Ecto neural progenitor cell (in vitro differentiated cells): ENCODE data around the gene DBNDD1.
A peak's percentile ranks its signal among the peaks of the same experiment; 100 is the strongest.
"Not testable (repeated sequence)": the region's sequence is repeated elsewhere in the genome, so short reads cannot be mapped to it uniquely, and the experiment has no call there.

Source experiments
- DNase-seq: peaks from one replicate; pipeline ENCODE4 v3.0.0-alpha.2; 2018; ENCODE audit warnings: low spot score

The DBNDD1 gene, protein sequence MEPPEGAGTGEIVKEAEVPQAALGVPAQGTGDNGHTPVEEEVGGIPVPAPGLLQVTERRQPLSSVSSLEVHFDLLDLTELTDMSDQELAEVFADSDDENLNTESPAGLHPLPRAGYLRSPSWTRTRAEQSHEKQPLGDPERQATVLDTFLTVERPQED

DNA sequence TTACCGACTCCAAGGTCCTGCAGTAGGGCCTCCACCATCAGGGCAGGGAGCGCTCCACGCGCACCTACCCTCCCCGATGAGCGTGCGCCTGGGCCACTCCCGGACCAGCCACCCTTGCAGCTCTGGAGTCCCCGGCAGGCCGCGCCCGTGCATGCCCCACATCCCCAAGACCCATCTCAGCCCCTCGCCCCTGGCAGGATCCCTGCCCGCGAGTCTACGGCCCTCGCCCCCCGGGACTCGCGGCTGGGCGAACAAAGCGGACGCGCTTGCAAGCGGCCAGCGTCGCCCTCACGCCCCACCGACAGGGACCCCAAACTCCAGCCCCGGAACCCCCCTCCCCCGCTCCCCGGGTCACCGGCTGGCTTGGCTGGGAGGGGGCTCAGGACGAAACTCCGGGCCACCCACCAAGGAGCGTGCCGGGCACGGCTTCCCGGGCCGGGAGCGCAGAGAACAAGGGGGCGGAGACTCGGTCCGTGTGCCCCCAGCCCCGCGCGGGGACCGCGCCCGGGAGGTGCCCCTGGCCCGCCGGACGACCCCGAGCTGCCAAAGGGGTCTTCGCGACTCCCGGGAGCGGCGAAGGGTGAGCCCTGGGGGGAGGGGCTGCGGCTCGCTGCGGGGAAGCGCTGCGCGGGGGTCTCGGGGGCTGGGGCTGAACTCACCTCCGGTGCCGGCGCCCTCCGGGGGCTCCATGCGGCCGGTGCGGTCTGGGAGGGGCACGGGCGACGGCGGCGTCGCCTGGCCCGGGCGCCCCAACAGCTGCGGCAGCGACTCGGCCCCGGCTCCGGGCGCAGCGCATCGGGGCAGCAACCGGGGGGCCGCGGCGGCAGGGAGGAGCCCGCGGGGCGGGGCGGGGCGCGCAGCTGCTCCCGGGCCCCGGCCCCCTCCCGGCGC, at the start of gene DBNDD1:
Gene DBNDD1 (minus strand): TSS at position 805 of the 891 bp plus-strand sequence. CDS start 115 bp downstream, at position 690.
- DNase-seq = peak; percentile 71

DNA sequence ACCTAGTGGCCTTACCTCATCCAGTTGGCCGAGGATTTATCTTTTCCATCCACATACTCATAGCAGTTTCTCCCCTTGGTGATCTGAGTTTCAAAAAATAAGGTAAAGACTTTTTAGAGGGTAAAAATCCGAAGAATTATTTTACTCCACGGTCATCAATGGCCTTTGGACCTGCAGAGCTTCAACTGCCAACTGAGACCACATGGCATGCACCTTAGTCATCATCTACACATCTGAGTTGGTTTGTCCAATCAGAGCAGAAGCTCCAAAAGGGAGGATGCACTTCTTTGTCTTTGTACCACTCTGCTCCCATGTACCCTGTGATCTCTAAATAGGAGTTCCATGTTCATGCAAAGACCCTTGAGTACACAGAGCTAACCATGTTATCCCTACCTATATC, 42.2 kb upstream of the DBNDD1 start:
- no peak for DNase-seq

DNA sequence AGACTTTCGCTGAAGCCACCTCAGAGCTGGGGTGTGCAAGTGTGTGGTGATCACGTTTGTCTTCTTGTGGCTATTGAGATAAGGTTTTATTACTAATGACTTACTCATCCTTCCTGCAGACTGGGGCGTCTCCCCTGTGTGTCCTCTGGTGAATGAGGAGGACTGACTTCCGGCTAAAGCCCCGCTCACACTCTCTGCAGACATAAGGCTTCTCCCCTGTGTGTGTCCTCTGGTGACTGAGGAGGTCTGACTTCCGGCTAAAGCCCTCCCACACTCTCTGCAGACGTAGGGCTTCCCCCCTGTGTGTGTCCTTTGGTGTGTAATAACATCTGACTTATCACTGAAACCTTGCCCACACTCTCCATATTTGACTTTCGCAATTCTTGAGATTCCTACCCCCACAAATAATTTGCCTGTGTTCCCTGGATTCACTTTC, 38.5 kb upstream of the DBNDD1 start:
- no peak for DNase-seq

DNA sequence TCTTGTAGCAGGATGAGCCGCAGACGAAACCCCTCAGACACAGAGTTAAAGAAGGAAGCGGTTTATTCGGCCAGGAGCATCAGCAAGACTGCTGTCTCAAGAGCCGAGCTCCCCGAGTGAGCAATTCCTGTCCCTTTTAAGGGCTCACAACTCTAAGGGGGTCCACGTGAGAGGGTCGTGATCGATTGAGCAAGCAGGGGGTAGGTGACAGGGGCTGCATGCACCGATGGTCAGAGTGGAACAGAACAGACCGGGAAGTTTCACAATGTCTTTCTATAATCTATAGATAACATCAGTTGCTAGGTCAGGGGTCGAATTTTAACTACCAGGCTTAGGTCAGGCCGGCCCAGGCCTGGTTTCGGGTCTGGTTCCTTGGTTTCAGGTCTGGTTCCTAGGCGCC, 37.3 kb upstream of the DBNDD1 start:
- DNase-seq = not testable (repeated sequence)

- DNase-seq = no peak
These were observed 36.1 kb upstream of the DBNDD1 start for GRCh38 chr16:90055371-90055770.

DNA sequence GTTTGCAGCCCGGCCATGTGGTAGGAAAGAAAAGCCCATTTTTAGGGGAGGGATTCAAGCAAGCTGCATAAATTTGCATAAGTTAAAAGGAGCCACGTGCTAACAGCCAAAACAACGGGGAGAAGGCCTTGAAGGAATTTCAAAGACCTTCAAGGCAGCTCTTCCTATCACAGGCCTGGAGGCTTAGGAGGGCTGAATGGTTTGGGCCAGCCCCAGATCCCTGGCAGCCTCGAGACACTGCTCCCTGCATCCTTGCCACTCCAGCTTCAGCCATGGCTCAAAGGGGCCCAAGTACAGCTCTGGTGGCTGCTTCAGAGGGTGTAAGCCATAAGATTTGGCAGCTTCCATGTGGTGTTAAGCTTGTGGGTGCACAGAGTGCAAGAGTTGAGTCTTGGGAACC, 35.3 kb upstream of the DBNDD1 start:
- peak; percentile 12 for DNase-seq

- no peak for DNase-seq
These were observed 34.7 kb upstream of the DBNDD1 start for GRCh38 chr16:90053902-90054500.

DNA sequence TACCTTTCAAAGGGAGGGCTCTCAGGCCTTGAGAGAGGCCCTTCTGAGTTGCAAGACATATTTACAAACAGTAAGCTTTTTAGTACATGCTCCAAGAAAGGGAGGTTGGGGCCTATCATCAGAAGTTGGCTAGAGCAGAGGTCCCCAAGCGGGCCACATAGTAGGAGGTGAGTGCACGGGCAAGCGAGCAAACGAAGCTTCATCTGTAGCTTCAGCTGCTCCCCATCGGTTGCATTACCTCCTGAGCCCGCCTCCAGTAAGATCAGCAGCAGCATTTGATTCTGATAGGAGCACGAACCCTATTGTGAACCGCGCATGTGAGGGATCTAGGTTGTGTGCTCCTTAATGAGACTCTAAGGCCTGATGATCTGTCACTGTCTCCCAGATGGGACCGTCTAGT, 31.7 kb upstream of the DBNDD1 start:
- DNase-seq = peak; percentile 28

DNA sequence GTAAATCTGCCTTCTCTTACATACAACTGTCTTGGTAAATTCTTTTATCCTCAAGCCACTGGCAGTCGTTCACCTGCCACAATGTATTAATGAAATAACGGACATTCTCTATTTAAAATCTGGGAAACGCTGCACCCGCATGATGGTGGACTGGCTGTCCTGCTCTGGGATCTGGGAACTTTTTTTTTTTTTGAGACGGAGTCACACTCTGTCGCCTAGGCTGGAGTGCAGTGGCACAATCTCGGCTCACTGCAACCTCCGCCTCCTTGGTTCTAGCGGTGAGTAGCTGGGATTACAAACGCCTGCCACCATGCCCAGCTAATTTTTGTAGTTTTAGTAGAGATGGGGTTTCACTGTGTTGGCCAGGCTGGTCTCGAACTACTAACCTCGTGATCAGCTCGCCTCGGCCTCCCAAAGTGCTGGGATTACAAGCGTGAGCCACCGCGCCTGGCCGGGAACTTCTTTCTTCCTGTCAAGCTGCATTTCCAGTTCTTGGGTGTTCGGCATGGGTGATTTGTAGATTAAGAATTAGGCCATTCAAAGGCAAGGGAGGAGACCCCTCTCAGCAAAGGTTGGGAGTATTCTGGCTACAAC, 29.6 kb upstream of the DBNDD1 start:
- DNase-seq = peak; percentile 34

- peak; percentile 38 for DNase-seq
These were observed 29.1 kb upstream of the DBNDD1 start for GRCh38 chr16:90048347-90048722.

- DNase-seq = peak; percentile 49
These were observed 28.6 kb upstream of the DBNDD1 start for GRCh38 chr16:90047714-90048346.

DNA sequence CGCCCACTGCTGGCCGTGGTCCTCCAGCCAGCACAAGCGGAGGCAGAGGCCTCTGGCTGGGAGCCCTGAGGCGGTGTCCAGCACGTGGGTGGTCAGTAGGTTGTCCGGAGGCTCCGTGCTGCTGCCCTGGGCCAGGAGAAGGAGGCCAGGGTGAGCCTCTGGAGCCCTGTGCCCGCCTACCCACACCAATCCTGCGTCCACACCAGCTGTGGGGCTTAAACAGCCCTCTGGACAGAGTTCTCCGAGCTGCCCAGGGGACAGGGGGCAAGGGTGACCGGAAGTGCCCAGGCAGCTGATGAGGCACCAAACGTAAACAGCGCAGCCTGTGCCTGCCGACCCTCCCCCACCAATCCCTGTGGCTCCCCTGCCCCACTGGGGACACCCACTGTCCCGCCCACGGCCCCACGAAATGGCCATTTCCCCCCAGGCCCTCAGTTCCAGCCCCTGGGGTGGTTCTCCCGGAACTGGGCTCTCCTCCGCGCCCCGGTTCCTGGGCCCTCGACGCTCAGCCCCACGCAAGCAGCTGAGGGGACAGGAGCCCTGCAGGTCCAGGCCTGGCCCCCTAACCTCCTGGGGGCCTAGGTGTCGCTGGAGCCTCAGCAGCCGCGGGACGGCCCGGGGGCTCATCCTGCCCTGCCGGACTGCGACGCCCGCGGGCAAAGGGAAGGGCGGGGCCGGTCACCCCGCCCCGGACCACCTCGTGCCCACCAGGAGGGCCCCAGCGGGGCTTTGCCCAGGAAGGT, 27.9 kb upstream of the DBNDD1 start:
- peak; percentile 90 for DNase-seq

GRCh38 chr16:90046122-90046970, 27.1 kb upstream of the DBNDD1 start:
- peak; percentile 48 for DNase-seq

DNA sequence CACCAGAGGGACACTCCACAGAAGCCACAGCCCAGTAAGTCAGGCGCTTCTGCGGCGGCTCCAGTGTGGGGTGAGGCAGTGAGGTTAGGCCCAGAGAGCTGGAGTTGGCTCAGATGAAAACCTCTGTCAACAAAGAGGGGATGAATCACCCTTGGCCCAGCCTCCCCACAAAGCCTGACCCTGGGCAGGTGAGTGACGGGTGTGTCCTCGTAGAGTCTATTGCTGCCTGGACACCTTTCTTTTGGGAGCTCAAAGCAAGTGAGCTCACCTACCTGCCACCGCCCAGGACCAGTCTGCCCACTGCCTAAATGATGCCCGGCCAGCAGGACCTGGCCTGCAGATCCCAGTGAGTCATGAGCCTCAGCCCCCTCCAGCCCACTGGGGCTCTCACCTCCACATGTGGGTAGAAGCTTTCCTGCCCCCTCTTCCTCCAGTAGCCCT, 24.9 kb upstream of the DBNDD1 start:
- DNase-seq = peak; percentile 32

DNA sequence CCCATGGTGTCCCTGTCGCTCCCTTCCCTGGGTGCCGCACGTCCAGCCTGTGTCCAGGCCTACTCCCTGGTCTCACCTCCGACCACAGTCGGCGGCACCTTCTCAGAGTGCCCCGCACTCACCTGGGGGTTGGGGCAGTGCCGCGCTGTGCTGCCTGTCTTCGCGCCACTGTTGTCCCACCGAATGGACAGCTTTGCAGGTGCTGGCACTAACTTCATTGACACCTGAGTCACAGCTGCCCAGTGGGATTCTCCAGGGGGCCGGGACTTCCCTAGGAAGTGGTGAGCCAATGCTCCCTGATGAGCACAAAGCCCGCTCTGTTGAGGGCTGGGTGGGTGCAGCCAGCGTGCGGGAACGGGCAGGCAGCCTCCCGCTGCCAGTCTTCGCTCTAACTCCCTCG, 24.3 kb upstream of the DBNDD1 start:
- peak; percentile 37 for DNase-seq

DNA sequence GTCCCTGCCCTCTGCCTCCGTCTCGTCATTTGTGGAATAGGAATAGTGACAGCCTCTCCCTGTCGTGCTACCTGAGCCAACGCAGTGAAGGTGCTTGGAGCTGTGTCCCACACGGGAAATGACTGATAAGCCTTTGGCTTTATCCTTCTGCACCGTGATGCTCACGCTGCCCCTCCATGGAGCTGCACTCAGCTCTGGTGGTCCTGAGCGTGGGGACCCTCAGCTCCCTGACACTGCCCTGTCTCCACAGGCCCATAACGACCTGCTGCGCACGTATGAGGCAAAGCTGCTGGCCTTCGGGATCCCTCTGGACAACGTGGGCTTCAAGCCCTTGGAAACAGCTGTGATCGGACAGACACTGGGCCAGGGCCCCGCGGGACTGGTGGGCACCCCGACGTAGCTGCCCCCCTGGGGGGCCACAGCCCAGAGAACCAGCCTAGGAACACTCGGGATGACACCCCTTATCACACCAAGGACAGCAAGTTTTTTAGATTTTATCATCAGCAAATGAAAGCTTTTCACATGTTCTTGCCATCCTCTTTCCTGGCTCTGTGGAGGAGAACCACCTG, 23.8 kb upstream of the DBNDD1 start:
- DNase-seq = no peak

DNA sequence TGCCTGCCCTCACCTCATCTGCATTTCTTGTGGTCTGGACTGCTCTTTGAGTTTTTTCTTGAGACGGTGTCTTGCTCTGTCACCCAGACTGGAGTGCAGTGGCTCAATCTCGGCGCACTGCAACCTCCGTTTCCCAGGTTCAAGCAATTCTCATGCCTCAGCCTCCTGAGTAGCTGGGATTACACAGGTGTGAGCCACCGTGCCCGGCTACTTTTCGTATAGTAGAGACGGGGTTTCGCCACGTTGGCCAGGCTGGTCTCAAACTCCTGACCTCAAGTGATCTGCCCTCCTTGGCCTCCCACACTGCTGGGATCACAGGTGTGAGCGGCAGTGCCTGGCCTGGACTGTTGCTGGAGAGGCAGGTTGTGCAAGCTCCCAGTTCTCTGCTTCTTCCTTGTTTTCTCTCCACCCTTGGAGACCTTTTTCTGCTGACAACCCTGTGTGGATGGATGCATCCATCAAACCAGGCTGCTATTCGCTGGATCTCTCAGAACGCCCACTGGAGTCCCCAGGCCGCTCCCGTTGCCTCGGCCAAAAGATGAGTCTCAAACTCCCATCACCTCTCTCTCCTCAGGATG, 22.7 kb upstream of the DBNDD1 start:
- no peak for DNase-seq

DNA sequence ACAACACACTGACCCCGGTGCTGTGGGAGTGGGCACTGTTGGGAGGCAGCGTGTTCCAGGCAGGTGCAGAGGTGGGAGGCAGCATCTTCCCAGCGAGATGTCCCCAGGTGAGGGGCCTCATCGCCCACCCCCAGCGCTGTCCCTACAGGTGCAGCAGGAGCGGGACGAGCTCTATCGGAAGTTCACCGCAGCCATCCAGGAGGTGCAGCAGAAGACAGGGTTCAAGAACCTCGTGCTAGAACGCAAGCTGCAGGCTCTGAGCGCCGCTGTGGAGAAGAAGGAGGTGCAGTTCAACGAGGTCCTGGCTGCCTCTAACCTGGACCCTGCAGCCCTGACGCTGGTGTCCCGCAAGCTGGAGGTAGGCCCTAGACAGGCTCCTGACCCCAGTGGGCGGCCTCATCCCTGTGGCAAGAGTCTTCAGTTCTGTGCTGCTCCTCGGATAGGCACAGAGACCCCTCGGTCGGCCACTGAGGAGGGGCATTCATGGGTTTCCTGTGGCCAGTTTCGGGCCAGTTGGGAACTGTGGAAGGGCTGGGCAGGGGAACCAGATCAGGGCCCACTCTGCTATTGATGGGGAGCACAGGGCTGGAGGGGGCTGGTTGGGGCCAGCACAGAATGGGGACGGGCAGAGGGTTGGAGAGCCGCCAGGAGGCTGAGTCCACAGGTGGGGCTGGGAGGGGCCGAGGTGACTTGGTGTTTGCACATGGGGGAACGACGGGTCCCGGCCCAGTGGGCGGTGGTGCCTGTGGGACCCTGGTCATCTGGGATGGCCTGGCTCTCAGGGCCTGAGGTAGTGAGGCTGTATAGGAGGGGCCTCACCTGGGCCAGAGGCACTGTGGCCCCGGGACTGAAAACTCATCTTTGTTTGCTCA, 21.1 kb upstream of the DBNDD1 start:
- no peak for DNase-seq

GRCh38 chr16:90037276-90037675, 18.0 kb upstream of the DBNDD1 start:
- no peak for DNase-seq
